ENCODE results near the gene FOXC1. TPM values are rescaled to one million over a fixed set of nuclear protein-coding genes. Genes with fewer than 3 reads are reported as not detected.

FOXC1 gene
- total and polyA plus RNA-seq, 2 experiments from 2014 or later, result 0.10 to 0.13 TPM

- Mint-ChIP-seq H3K4me3 (no peak overlapping the region), H3K9me3 (no peaks in the 10 kb centered on the region), H3K36me3 (ENCODE audit: low read depth) (no peaks in the 10 kb centered on the region), H3K4me1 (no peaks in the 10 kb centered on the region), H3K27me3 (ENCODE audit: insufficient read depth, low read depth, poor library complexity) (peaks cover 7% of the 10 kb centered on the region), H3K27ac (no peak overlapping the region)
- Histone ChIP-seq H3K4me3 (no peak overlapping the region), H3K9me2 (ENCODE audit: insufficient read depth) (no peaks in the 10 kb centered on the region), H3F3A (replicated peaks; ENCODE audit: low read depth) (no peaks in the 10 kb centered on the region), H3K27me3 (ENCODE audit: insufficient read depth) (no peaks in the 10 kb centered on the region), H3K27ac (ENCODE audit: low read depth) (no peak overlapping the region), H2AFZ (no peak overlapping the region), H3K4me2 (no peak overlapping the region), H3K36me3 (ENCODE audit: insufficient read depth) (no peaks in the 10 kb centered on the region), H3K79me2 (replicated peaks; ENCODE audit: insufficient read depth) (no peaks in the 10 kb centered on the region), H3K4me1 (ENCODE audit: insufficient read depth) (no peaks in the 10 kb centered on the region), H4K20me1 (replicated peaks; ENCODE audit: insufficient read depth) (no peaks in the 10 kb centered on the region)
- ATAC-seq (no peak), DNase-seq (ENCODE audit: low spot score) (no peak)
- no peak for TF ChIP-seq EZH2 (IDR thresholded peaks at IDR 0.05; ENCODE audit: low read depth, unreplicated experiment)
These were observed 41.6 kb downstream of the FOXC1 start for GRCh38 chr6:1651362-1651761.

GRCh38 chr6:1652842-1653241 lies 43.1 kb downstream of the FOXC1 start:
- H3K4me1 ChIP-seq (ENCODE audit: insufficient read depth), result no peaks in the 10 kb centered on the region
- no peaks in the 10 kb centered on the region for H3K9me3 Mint-ChIP-seq
- H3K27ac Mint-ChIP-seq, result no peak overlapping the region
- no peaks in the 10 kb centered on the region for H3K4me1 Mint-ChIP-seq
- no peak for DNase-seq (ENCODE audit: low spot score)
- H4K20me1 ChIP-seq (replicated peaks; ENCODE audit: insufficient read depth), result no peaks in the 10 kb centered on the region
- H3K27me3 ChIP-seq (ENCODE audit: insufficient read depth), result no peaks in the 10 kb centered on the region
- no peaks in the 10 kb centered on the region for H3K9me2 ChIP-seq (ENCODE audit: insufficient read depth)
- H2AFZ ChIP-seq, result no peak overlapping the region
- no peak overlapping the region for H3K4me3 Mint-ChIP-seq
- no peak overlapping the region for H3K4me2 ChIP-seq
- H3F3A ChIP-seq (replicated peaks; ENCODE audit: low read depth), result no peaks in the 10 kb centered on the region
- H3K27ac ChIP-seq (ENCODE audit: low read depth), result no peak overlapping the region
- no peaks in the 10 kb centered on the region for H3K79me2 ChIP-seq (replicated peaks; ENCODE audit: insufficient read depth)
- H3K36me3 Mint-ChIP-seq (ENCODE audit: low read depth), result no peaks in the 10 kb centered on the region
- peaks cover 7% of the 10 kb centered on the region for H3K27me3 Mint-ChIP-seq (ENCODE audit: insufficient read depth, low read depth, poor library complexity)
- no peak for TF ChIP-seq ETS1 (IDR thresholded peaks at IDR 0.05)
- no peak for TF ChIP-seq CREB1 (CRISPR knock-in tag; IDR thresholded peaks at IDR 0.05; ENCODE audit: low read depth)
- no peak for TF ChIP-seq ZNF331 (CRISPR knock-in tag; IDR thresholded peaks at IDR 0.05; ENCODE audit: low read depth)
- no peak for TF ChIP-seq ZNF462 (CRISPR knock-in tag; IDR thresholded peaks at IDR 0.05)
- no peak overlapping the region for H3K4me3 ChIP-seq
- ATAC-seq, result no peak
- H3K36me3 ChIP-seq (ENCODE audit: insufficient read depth), result no peaks in the 10 kb centered on the region
